Upper lobe of left lung (tissue), 6 donors: Measurements from ENCODE around the gene TSHZ1. TPM values are rescaled to one million over a fixed set of nuclear protein-coding genes. Genes with fewer than 3 reads are reported as not detected.

ENCODE experiments used
- ATAC-seq, 2 donors: fragments of 200-7000 bp; cut with Tn5 transposase; one replicate each; pipeline ENCODE4 v1.9.1; 2022; ENCODE audit warnings: mild to moderate bottlenecking in 2 of 2, moderate library complexity in 2 of 2; ENCODE audit not compliant: low FRiP score in 2 of 2
- DNase-seq, 2 donors: peaks; one replicate each; pipeline ENCODE4 v3.0.0-alpha.2; 2019 to 2020
- H3K27ac ChIP-seq, 4 donors: fragments of 200-600 bp; sonication (generic); one replicate each; pipeline ENCODE4 v1.5.1; 2016 to 2019
- H3K27me3 ChIP-seq, 4 donors: fragments of 200-600 bp; sonication (generic); one replicate each; pipeline ENCODE4 v1.5.1; 2017 to 2019
- H3K36me3 ChIP-seq, 4 donors: fragments of 200-600 bp; sonication (generic); one replicate each; pipeline ENCODE4 v1.5.1; 2016 to 2019
- H3K4me1 ChIP-seq, 4 donors: fragments of 200-600 bp; sonication (generic); one replicate each; pipeline ENCODE4 v1.5.1; 2018 to 2019
- H3K4me3 ChIP-seq, 4 donors: fragments of 200-600 bp; sonication (generic); one replicate each; pipeline ENCODE4 v1.5.1; 2017 to 2019; ENCODE audit warnings: mild to moderate bottlenecking in 2 of 4, moderate library complexity in 1 of 4
- H3K9me3 ChIP-seq, 4 donors: fragments of 200-600 bp; sonication (generic); one replicate each; pipeline ENCODE4 v1.5.1; 2018 to 2019
- CTCF ChIP-seq, 6 experiments: fragments of 450-650 bp in 4 of 6; fragments of 200-600 bp in 2 of 6; sonication (generic) in 2 of 6; IDR thresholded peaks; one replicate each; pipeline ENCODE4 v1.5.1; 2016 to 2019; ENCODE audit warnings: antibody characterized with exemption in 6 of 6
- EP300 ChIP-seq, 4 donors: sonication (generic); formaldehyde crosslinking; IDR thresholded peaks; one replicate each; pipeline ENCODE4 v1.5.1; 2017; ENCODE audit warnings: antibody characterized with exemption in 4 of 4, control low read depth in 2 of 4
- POLR2A ChIP-seq, 4 donors: fragments of 450-650 bp; IDR thresholded peaks; one replicate each; pipeline ENCODE4 v1.5.1; 2016 to 2017; ENCODE audit warnings: antibody characterized with exemption in 4 of 4, mild to moderate bottlenecking in 2 of 4
- POLR2AphosphoS5 ChIP-seq, 2 donors: sonication (generic); formaldehyde crosslinking; IDR thresholded peaks; one replicate each; pipeline ENCODE4 v1.5.1; 2017; ENCODE audit warnings: antibody characterized with exemption in 2 of 2
- WGBS, 2 donors: methylation state at CpG; one replicate each; pipeline ENCODE4 v1.1.5; 2017 to 2018; 5-methylcytosine and 5-hydroxymethylcytosine counted together
- total RNA-seq, 6 donors: library from RNA; depleted of rRNA in 4 of 6; stranded (reverse); fragments of >200 nt in 4 of 6; gene quantifications; one replicate each; pipeline versions ENCODE4 v1.1.0 to v1.2.1, GENCODE V29; 2016 to 2021
- donor health status: DM: no; HTN: no; CAD: no; lungs with moderate emphysema.
- donor health status: DM: no; HTN: yes; CAD: no; lungs with severe emphysema.

Gene TSHZ1
- total RNA-seq, 6 donors from 2014 or later, result 9.1 to 16.5 (median 14.3) TPM

- 63 to 78% methylated on average over 14 to 16 of the region's 16 CpGs for WGBS, 2 donors
These were observed 66.4 kb downstream of the TSHZ1 start for GRCh38 chr18:75276818-75277609.

GRCh38 chr18:75277610-75277928, 67.0 kb downstream of the TSHZ1 start:
- no peak for ATAC-seq
- H3K9me3 ChIP-seq, result no peaks in the 10 kb centered on the region
- 63 to 93% methylated on average over 4 of the region's 4 CpGs for WGBS, 2 donors

More at GRCh38 chr18:75276818-75277609, 66.4 kb downstream of the TSHZ1 start:
- peak in 1 of 2 donors; percentile 10 for ATAC-seq
- peaks cover 0 to 22% (median 9%) of the 10 kb centered on the region in 4 donors for H3K4me1 ChIP-seq
- H3K4me3 ChIP-seq, result no peak overlapping the region
- H3K9me3 ChIP-seq, result no peaks in the 10 kb centered on the region
- no peak overlapping the region for H3K27ac ChIP-seq
- H3K36me3 ChIP-seq, result no peaks in the 10 kb centered on the region
- no peak for DNase-seq
- no peaks in the 10 kb centered on the region for H3K27me3 ChIP-seq
- TF ChIP-seq POLR2AphosphoS5 (IDR thresholded peaks at IDR 0.05) (no peak), POLR2A (IDR thresholded peaks at IDR 0.05) (no peak), EP300 (IDR thresholded peaks at IDR 0.05) (no peak), CTCF (IDR thresholded peaks at IDR 0.05) (no peak)

GRCh38 chr18:75279381-75279780, 68.8 kb downstream of the TSHZ1 start:
- no peak for ATAC-seq
- DNase-seq, result peak in 1 of 2 donors; percentile 55
- no peak overlapping the region for H3K4me3 ChIP-seq
- H3K27ac ChIP-seq, result no peak overlapping the region
- no peaks in the 10 kb centered on the region for H3K9me3 ChIP-seq
- WGBS, 2 donors, result 93 to 98% methylated on average over 5 of the region's 5 CpGs
- TF ChIP-seq POLR2A (IDR thresholded peaks at IDR 0.05) (no peak), EP300 (IDR thresholded peaks at IDR 0.05) (no peak), CTCF (IDR thresholded peaks at IDR 0.05) (no peak), POLR2AphosphoS5 (IDR thresholded peaks at IDR 0.05) (no peak)
- no peaks in the 10 kb centered on the region for H3K36me3 ChIP-seq
- H3K27me3 ChIP-seq, result no peaks in the 10 kb centered on the region
- peaks cover 0 to 22% (median 9%) of the 10 kb centered on the region in 4 donors for H3K4me1 ChIP-seq

More at GRCh38 chr18:75277610-75277928, 67.0 kb downstream of the TSHZ1 start:
- DNase-seq, result no peak
- Histone ChIP-seq H3K27ac (no peak overlapping the region), H3K27me3 (no peaks in the 10 kb centered on the region), H3K36me3 (no peaks in the 10 kb centered on the region), H3K4me3 (no peak overlapping the region), H3K4me1 (peaks cover 0 to 22% (median 9%) of the 10 kb centered on the region in 4 donors)
- no peak for TF ChIP-seq CTCF (IDR thresholded peaks at IDR 0.05)
- no peak for TF ChIP-seq POLR2AphosphoS5 (IDR thresholded peaks at IDR 0.05)
- no peak for TF ChIP-seq EP300 (IDR thresholded peaks at IDR 0.05)
- TF ChIP-seq POLR2A (IDR thresholded peaks at IDR 0.05), result no peak

GRCh38 chr18:75280427-75281280, 70.1 kb downstream of the TSHZ1 start:
- TF ChIP-seq EP300 (IDR thresholded peaks at IDR 0.05), result no peak
- no peak for TF ChIP-seq POLR2AphosphoS5 (IDR thresholded peaks at IDR 0.05)
- TF ChIP-seq POLR2A (IDR thresholded peaks at IDR 0.05), result no peak
- TF ChIP-seq CTCF (IDR thresholded peaks at IDR 0.05), result no peak
- WGBS, 2 donors, result 77 to 80% methylated on average over 19 to 20 of the region's 20 CpGs
- Histone ChIP-seq H3K36me3 (peaks cover under 1 to 5% (median 3%) of the 10 kb centered on the region in 4 donors), H3K27me3 (no peaks in the 10 kb centered on the region), H3K4me1 (peaks cover 0 to 22% (median 9%) of the 10 kb centered on the region in 4 donors), H3K4me3 (no peak overlapping the region), H3K27ac (no peak overlapping the region), H3K9me3 (no peaks in the 10 kb centered on the region)
- DNase-seq, result peak in 1 of 2 donors; percentile 58
- no peak for ATAC-seq
